ENCODE results near the gene MIER2. TPM values are rescaled to one million over a fixed set of nuclear protein-coding genes. Genes with fewer than 3 reads are reported as not detected.
A peak's percentile ranks its signal among the peaks of the same experiment; 100 is the strongest.

MIER2 gene
- total and polyA plus RNA-seq, 5 experiments from 2014 or later: 2.1 to 20.3 (median 3.1) TPM

- H3K9me3 Mint-ChIP-seq: no peaks in the 10 kb centered on the region
- H3K36me3 Mint-ChIP-seq: no peaks in the 10 kb centered on the region
- ATAC-seq (no peak), DNase-seq (peak in 1 of 10 donors; percentile 42)
- H3K27me3 Mint-ChIP-seq: peaks cover 7 to 60% (median 22%) of the 10 kb centered on the region in 5 donors
- H3K27ac Mint-ChIP-seq: no peak overlapping the region
- POLR2A ChIA-PET: no interaction called here
- peaks cover 0 to 6% (median 1%) of the 10 kb centered on the region in 4 donors for H3K4me1 Mint-ChIP-seq
- no peak overlapping the region for H3K4me3 Mint-ChIP-seq
Observed at GRCh38 chr19:374886-375235, 30.3 kb upstream of the MIER2 start.

- Mint-ChIP-seq H3K27ac (no peak overlapping the region), H3K9me3 (no peaks in the 10 kb centered on the region), H3K4me1 (peaks cover 0 to 6% (median 1%) of the 10 kb centered on the region in 4 donors), H3K27me3 (peaks cover 11 to 60% (median 26%) of the 10 kb centered on the region in 5 donors), H3K36me3 (no peaks in the 10 kb centered on the region), H3K4me3 (no peak overlapping the region)
- no peak for ATAC-seq
- POLR2A ChIA-PET: no interaction called here
- DNase-seq: no peak
Observed at GRCh38 chr19:374183-374885, 29.7 kb upstream of the MIER2 start.

GRCh38 chr19:373391-374182, 29.0 kb upstream of the MIER2 start:
- POLR2A ChIA-PET: no interaction called here
- H3K4me3 Mint-ChIP-seq: no peak overlapping the region

GRCh38 chr19:372306-372890, 27.8 kb upstream of the MIER2 start:
- no peaks in the 10 kb centered on the region for H3K36me3 Mint-ChIP-seq
- ATAC-seq (no peak), DNase-seq (no peak)
- H3K9me3 Mint-ChIP-seq: no peaks in the 10 kb centered on the region
- H3K4me1 Mint-ChIP-seq: peaks cover 0 to 5% (median 0%) of the 10 kb centered on the region in 4 donors
- H3K27ac Mint-ChIP-seq: no peak overlapping the region
- no peak overlapping the region for H3K4me3 Mint-ChIP-seq
- POLR2A ChIA-PET: no interaction called here
- H3K27me3 Mint-ChIP-seq: peaks cover 10 to 65% (median 28%) of the 10 kb centered on the region in 5 donors

More at GRCh38 chr19:373391-374182, 29.0 kb upstream of the MIER2 start:
- peaks cover 0 to 6% (median 1%) of the 10 kb centered on the region in 4 donors for H3K4me1 Mint-ChIP-seq
- ATAC-seq: no peak
- H3K27me3 Mint-ChIP-seq: peaks cover 12 to 68% (median 33%) of the 10 kb centered on the region in 5 donors
- no peak overlapping the region for H3K27ac Mint-ChIP-seq
- DNase-seq: no peak
- no peaks in the 10 kb centered on the region for H3K9me3 Mint-ChIP-seq
- no peaks in the 10 kb centered on the region for H3K36me3 Mint-ChIP-seq

GRCh38 chr19:371501-372168, 27.0 kb upstream of the MIER2 start:
- no peak for ATAC-seq
- H3K4me3 Mint-ChIP-seq: no peak overlapping the region
- DNase-seq: no peak
- POLR2A ChIA-PET: no interaction called here
- H3K9me3 Mint-ChIP-seq: no peaks in the 10 kb centered on the region
- H3K36me3 Mint-ChIP-seq: no peaks in the 10 kb centered on the region
- H3K4me1 Mint-ChIP-seq: peaks cover 0 to 5% (median 0%) of the 10 kb centered on the region in 4 donors
- peaks cover 10 to 72% (median 32%) of the 10 kb centered on the region in 5 donors for H3K27me3 Mint-ChIP-seq
- H3K27ac Mint-ChIP-seq: no peak overlapping the region

- Mint-ChIP-seq H3K27me3 (peaks cover 13 to 75% (median 33%) of the 10 kb centered on the region in 5 donors), H3K36me3 (no peaks in the 10 kb centered on the region), H3K9me3 (no peaks in the 10 kb centered on the region), H3K4me1 (peaks cover 0 to under 1% (median 0%) of the 10 kb centered on the region in 4 donors), H3K27ac (peak overlapping the region in 1 of 10 donors; percentile 44), H3K4me3 (no peak overlapping the region)
- POLR2A ChIA-PET: no interaction called here
- no peak for DNase-seq
- no peak for ATAC-seq
Observed at GRCh38 chr19:370641-371330, 26.2 kb upstream of the MIER2 start.

GRCh38 chr19:369876-370275, 25.3 kb upstream of the MIER2 start:
- Mint-ChIP-seq H3K27ac (no peak overlapping the region), H3K4me1 (no peaks in the 10 kb centered on the region), H3K27me3 (peaks cover 11 to 69% (median 33%) of the 10 kb centered on the region in 5 donors), H3K36me3 (no peaks in the 10 kb centered on the region), H3K4me3 (no peak overlapping the region), H3K9me3 (no peaks in the 10 kb centered on the region)
- no peak for ATAC-seq
- no peak for DNase-seq
- POLR2A ChIA-PET: no interaction called here

GRCh38 chr19:369256-369655, 24.7 kb upstream of the MIER2 start:
- no peak for ATAC-seq
- no peaks in the 10 kb centered on the region for H3K9me3 Mint-ChIP-seq
- H3K36me3 Mint-ChIP-seq: no peaks in the 10 kb centered on the region
- no peaks in the 10 kb centered on the region for H3K4me1 Mint-ChIP-seq
- no peak overlapping the region for H3K4me3 Mint-ChIP-seq
- POLR2A ChIA-PET: no interaction called here
- no peak for DNase-seq
- peaks cover 11 to 69% (median 33%) of the 10 kb centered on the region in 5 donors for H3K27me3 Mint-ChIP-seq
- H3K27ac Mint-ChIP-seq: no peak overlapping the region

GRCh38 chr19:368630-369024, 24.0 kb upstream of the MIER2 start:
- Mint-ChIP-seq H3K4me1 (no peaks in the 10 kb centered on the region), H3K27me3 (peaks cover 11 to 66% (median 33%) of the 10 kb centered on the region in 5 donors), H3K4me3 (no peak overlapping the region), H3K36me3 (no peaks in the 10 kb centered on the region), H3K9me3 (no peaks in the 10 kb centered on the region), H3K27ac (no peak overlapping the region)
- no peak for DNase-seq
- no peak for ATAC-seq
- POLR2A ChIA-PET: no interaction called here

GRCh38 chr19:367963-368629, 23.5 kb upstream of the MIER2 start:
- no peak overlapping the region for H3K4me3 Mint-ChIP-seq
- H3K4me1 Mint-ChIP-seq: no peaks in the 10 kb centered on the region
- H3K27ac Mint-ChIP-seq: peak overlapping the region in 1 of 10 donors; percentile 74
- H3K9me3 Mint-ChIP-seq: no peaks in the 10 kb centered on the region
- ATAC-seq (no peak), DNase-seq (no peak)
- no peaks in the 10 kb centered on the region for H3K36me3 Mint-ChIP-seq
- peaks cover 11 to 61% (median 33%) of the 10 kb centered on the region in 5 donors for H3K27me3 Mint-ChIP-seq
- POLR2A ChIA-PET: no interaction called here

- no peaks in the 10 kb centered on the region for H3K9me3 Mint-ChIP-seq
- H3K4me3 Mint-ChIP-seq: no peak overlapping the region
- no peaks in the 10 kb centered on the region for H3K4me1 Mint-ChIP-seq
- peak overlapping the region in 1 of 10 donors; percentile 74 for H3K27ac Mint-ChIP-seq
- POLR2A ChIA-PET: no interaction called here
- no peak for DNase-seq
- no peak for ATAC-seq
- no peaks in the 10 kb centered on the region for H3K36me3 Mint-ChIP-seq
- H3K27me3 Mint-ChIP-seq: peaks cover 14 to 55% (median 33%) of the 10 kb centered on the region in 5 donors
Observed at GRCh38 chr19:367561-367960, 23.0 kb upstream of the MIER2 start.

GRCh38 chr19:366951-367350, 22.4 kb upstream of the MIER2 start:
- POLR2A ChIA-PET: no interaction called here
- Mint-ChIP-seq H3K27ac (peak overlapping the region in 1 of 10 donors; percentile 63), H3K9me3 (no peaks in the 10 kb centered on the region), H3K36me3 (no peaks in the 10 kb centered on the region), H3K4me3 (no peak overlapping the region), H3K27me3 (peaks cover 14 to 51% (median 30%) of the 10 kb centered on the region in 5 donors), H3K4me1 (no peaks in the 10 kb centered on the region)
- ATAC-seq (no peak), DNase-seq (no peak)

All from naive thymus-derived CD8-positive, alpha-beta T cell (primary cell).